ENCODE measurements around the gene PPP1R12B. TPM values are rescaled to one million over a fixed set of nuclear protein-coding genes. Genes with fewer than 3 reads are reported as not detected.
"Not testable (repeated sequence)": the region's sequence is repeated elsewhere in the genome, so short reads cannot be mapped to it uniquely, and the experiment has no call there.

PPP1R12B gene
- total RNA-seq, 5 donors from 2014 or later (not counting 1 experiment from before 2014, with no cell fraction given): 24.3 to 40.9 (median 27.0) TPM

GRCh38 chr1:202521484-202521883 is 173.0 kb downstream of the PPP1R12B start:
- H3K27me3 ChIP-seq (replicated peaks in 1 of 2; ENCODE audit: control insufficient read depth in 2 of 2, extremely low read depth in 1 of 2, insufficient read depth in 2 of 2, low read length in 1 of 2); H3K9me3 ChIP-seq; CTCF ChIA-PET; POLR2A ChIA-PET; H3K36me3 ChIP-seq (ENCODE audit: control insufficient read depth in 2 of 2, extremely low read depth in 1 of 2, insufficient read depth in 1 of 2, low read length in 1 of 2); H3K27me3 Mint-ChIP-seq; H3K4me3 Mint-ChIP-seq; H3K9me3 Mint-ChIP-seq; H3K4me1 Mint-ChIP-seq; ATAC-seq (replicated peaks in 1 of 4); H3K27ac ChIP-seq (ENCODE audit: low read length); H3K27ac Mint-ChIP-seq; H3K4me1 ChIP-seq (ENCODE audit: control insufficient read depth in 1 of 2, extremely low read depth in 1 of 2, insufficient read depth in 2 of 2, low read length in 2 of 2); DNase-seq; H3K4me3 ChIP-seq (ENCODE audit: control insufficient read depth in 1 of 2, extremely low read depth in 1 of 2, low read length in 1 of 2): not testable (repeated sequence)
- no CpG with 5 or more reads among the region's 1 CpG for WGBS (ENCODE audit: insufficient coverage)
- H3K36me3 Mint-ChIP-seq: peaks cover 43% of the 10 kb centered on the region

DNA sequence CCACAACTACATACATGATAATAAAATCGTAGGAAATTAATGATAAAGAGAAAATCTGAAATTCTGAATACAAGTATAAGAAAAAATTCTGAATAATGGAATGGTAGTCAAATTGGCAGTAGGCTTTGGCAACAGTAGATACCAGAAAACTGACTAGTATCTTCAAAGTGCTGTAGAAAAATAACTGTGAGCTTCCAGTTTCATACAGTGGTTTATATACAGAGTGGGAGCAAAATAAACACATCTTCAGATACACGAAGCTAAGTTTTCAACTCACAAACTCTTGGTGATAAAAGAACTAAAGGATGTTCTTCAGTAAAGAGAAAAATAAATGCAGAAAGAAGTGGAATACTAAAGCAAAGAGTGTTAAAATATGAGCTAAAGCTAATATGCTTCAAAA is 173.4 kb downstream of the PPP1R12B start:
- Mint-ChIP-seq H3K27me3 (no peaks in the 10 kb centered on the region), H3K4me3 (no peak overlapping the region), H3K9me3 (no peaks in the 10 kb centered on the region), H3K36me3 (peaks cover 43% of the 10 kb centered on the region), H3K27ac (no peak overlapping the region), H3K4me1 (no peaks in the 10 kb centered on the region)
- Histone ChIP-seq H3K4me3 (ENCODE audit: control insufficient read depth in 1 of 2, extremely low read depth in 1 of 2, low read length in 1 of 2) (no peak overlapping the region), H3K27ac (ENCODE audit: low read length) (no peak overlapping the region), H3K27me3 (replicated peaks in 1 of 2; ENCODE audit: control insufficient read depth in 2 of 2, extremely low read depth in 1 of 2, insufficient read depth in 2 of 2, low read length in 1 of 2) (no peaks in the 10 kb centered on the region), H3K36me3 (ENCODE audit: control insufficient read depth in 2 of 2, extremely low read depth in 1 of 2, insufficient read depth in 1 of 2, low read length in 1 of 2) (no peaks in the 10 kb centered on the region), H3K4me1 (ENCODE audit: control insufficient read depth in 1 of 2, extremely low read depth in 1 of 2, insufficient read depth in 2 of 2, low read length in 2 of 2) (no peaks in the 10 kb centered on the region), H3K9me3 (no peaks in the 10 kb centered on the region)
- POLR2A ChIA-PET: no interaction called here
- DNase-seq: no peak
- no peak for ATAC-seq (replicated peaks in 1 of 4)
- no CpG with 5 or more reads among the region's 2 CpGs for WGBS (ENCODE audit: insufficient coverage)
- CTCF ChIA-PET: no interaction called here

GRCh38 chr1:202526056-202526455 is 177.6 kb downstream of the PPP1R12B start:
- 70% methylated on average over 1 of the region's 1 CpG for WGBS (ENCODE audit: insufficient coverage)
- ATAC-seq (replicated peaks in 1 of 4); H3K27ac ChIP-seq (ENCODE audit: low read length); H3K4me3 ChIP-seq (ENCODE audit: control insufficient read depth in 1 of 2, extremely low read depth in 1 of 2, low read length in 1 of 2); H3K27me3 Mint-ChIP-seq; H3K27ac Mint-ChIP-seq; H3K4me3 Mint-ChIP-seq; CTCF ChIA-PET; H3K9me3 Mint-ChIP-seq; H3K36me3 ChIP-seq (ENCODE audit: control insufficient read depth in 2 of 2, extremely low read depth in 1 of 2, insufficient read depth in 1 of 2, low read length in 1 of 2); DNase-seq; H3K9me3 ChIP-seq; H3K27me3 ChIP-seq (replicated peaks in 1 of 2; ENCODE audit: control insufficient read depth in 2 of 2, extremely low read depth in 1 of 2, insufficient read depth in 2 of 2, low read length in 1 of 2); H3K4me1 Mint-ChIP-seq; H3K4me1 ChIP-seq (ENCODE audit: control insufficient read depth in 1 of 2, extremely low read depth in 1 of 2, insufficient read depth in 2 of 2, low read length in 2 of 2): not testable (repeated sequence)
- peaks cover 24% of the 10 kb centered on the region for H3K36me3 Mint-ChIP-seq
- POLR2A ChIA-PET: interaction anchor here in 1 of 2 donors (0.6 kb wide), 1 partner anchor 238 kb away, joined by 10 read pairs; no protein-coding TSS in a partner anchor

DNA sequence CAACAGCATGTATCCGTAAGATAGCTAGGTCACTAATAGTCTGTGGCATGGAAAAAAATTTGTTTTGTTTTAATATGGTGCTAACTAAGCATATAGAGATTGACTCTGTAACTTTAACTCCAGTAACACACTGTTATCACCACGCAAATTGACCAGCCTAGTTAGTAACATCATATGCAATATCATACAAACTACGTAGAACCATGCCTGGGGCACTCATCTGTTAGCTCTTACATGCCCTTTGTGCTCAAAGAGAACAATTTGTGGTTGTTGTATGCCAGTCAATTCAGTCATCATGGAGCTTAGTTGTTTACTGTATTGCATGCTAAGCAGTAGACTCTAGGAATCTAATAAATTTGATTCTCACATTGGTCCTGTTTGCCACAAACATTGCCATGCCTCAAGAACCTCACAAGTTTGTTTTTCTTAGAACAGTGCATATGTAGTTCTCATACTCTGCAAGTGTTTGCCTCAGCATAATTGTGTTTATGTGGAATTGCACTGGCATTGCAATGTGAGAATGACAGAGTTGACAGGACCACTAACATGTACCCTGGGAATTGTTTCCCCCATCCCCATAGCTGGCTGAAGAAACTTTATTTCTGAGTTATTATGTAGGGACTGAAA is 179.7 kb downstream of the PPP1R12B start:
- CTCF ChIA-PET: interaction anchor here in 1 of 2 donors (0.6 kb wide), 1 partner anchor 472 kb away, joined by 3 read pairs; no protein-coding TSS in a partner anchor
- H3K9me3 ChIP-seq; H3K27me3 ChIP-seq (replicated peaks in 1 of 2; ENCODE audit: control insufficient read depth in 2 of 2, extremely low read depth in 1 of 2, insufficient read depth in 2 of 2, low read length in 1 of 2); H3K9me3 Mint-ChIP-seq; H3K4me3 Mint-ChIP-seq; H3K27ac Mint-ChIP-seq; H3K4me1 ChIP-seq (ENCODE audit: control insufficient read depth in 1 of 2, extremely low read depth in 1 of 2, insufficient read depth in 2 of 2, low read length in 2 of 2); H3K36me3 ChIP-seq (ENCODE audit: control insufficient read depth in 2 of 2, extremely low read depth in 1 of 2, insufficient read depth in 1 of 2, low read length in 1 of 2); H3K27ac ChIP-seq (ENCODE audit: low read length); H3K4me3 ChIP-seq (ENCODE audit: control insufficient read depth in 1 of 2, extremely low read depth in 1 of 2, low read length in 1 of 2); H3K27me3 Mint-ChIP-seq; ATAC-seq (replicated peaks in 1 of 4); POLR2A ChIA-PET; DNase-seq; H3K4me1 Mint-ChIP-seq: not testable (repeated sequence)
- H3K36me3 Mint-ChIP-seq: peaks cover 15% of the 10 kb centered on the region
- WGBS (ENCODE audit: insufficient coverage): no CpG with 5 or more reads among the region's 3 CpGs

DNA sequence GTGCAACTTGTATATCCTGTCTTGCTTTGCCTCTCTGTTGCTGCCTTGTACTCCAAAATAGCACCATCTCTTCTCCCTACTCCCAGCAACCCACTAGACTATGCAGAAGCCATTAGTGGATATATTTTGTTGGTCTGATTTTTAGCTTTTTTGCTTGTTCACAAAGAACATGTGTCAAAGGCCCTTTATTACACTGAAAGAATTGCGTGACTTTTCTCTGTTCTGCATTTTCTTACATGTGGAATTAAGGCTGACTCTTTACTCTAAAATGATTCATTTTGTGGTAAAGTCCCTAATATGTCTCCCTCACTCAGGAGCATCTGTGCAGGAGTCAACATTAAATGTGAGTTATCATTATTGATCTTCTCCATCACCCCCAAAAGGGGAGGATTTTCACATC is 182.2 kb downstream of the PPP1R12B start:
- H3K4me1 Mint-ChIP-seq; H3K36me3 ChIP-seq (ENCODE audit: control insufficient read depth in 2 of 2, extremely low read depth in 1 of 2, insufficient read depth in 1 of 2, low read length in 1 of 2); POLR2A ChIA-PET; H3K36me3 Mint-ChIP-seq; H3K27ac ChIP-seq (ENCODE audit: low read length); H3K4me1 ChIP-seq (ENCODE audit: control insufficient read depth in 1 of 2, extremely low read depth in 1 of 2, insufficient read depth in 2 of 2, low read length in 2 of 2); H3K4me3 ChIP-seq (ENCODE audit: control insufficient read depth in 1 of 2, extremely low read depth in 1 of 2, low read length in 1 of 2); H3K27me3 ChIP-seq (replicated peaks in 1 of 2; ENCODE audit: control insufficient read depth in 2 of 2, extremely low read depth in 1 of 2, insufficient read depth in 2 of 2, low read length in 1 of 2); H3K27me3 Mint-ChIP-seq; CTCF ChIA-PET; H3K27ac Mint-ChIP-seq; H3K9me3 ChIP-seq; H3K4me3 Mint-ChIP-seq; H3K9me3 Mint-ChIP-seq; DNase-seq; ATAC-seq (replicated peaks in 1 of 4): not testable (repeated sequence)
- WGBS (ENCODE audit: insufficient coverage): no CpG with 5 or more reads among the region's 1 CpG

- no peak overlapping the region for H3K27ac ChIP-seq (ENCODE audit: low read length)
- no peaks in the 10 kb centered on the region for H3K9me3 ChIP-seq
- no peak overlapping the region for H3K4me3 ChIP-seq (ENCODE audit: control insufficient read depth in 1 of 2, extremely low read depth in 1 of 2, low read length in 1 of 2)
- no peaks in the 10 kb centered on the region for H3K36me3 ChIP-seq (ENCODE audit: control insufficient read depth in 2 of 2, extremely low read depth in 1 of 2, insufficient read depth in 1 of 2, low read length in 1 of 2)
- Mint-ChIP-seq H3K36me3 (no peaks in the 10 kb centered on the region), H3K4me3 (no peak overlapping the region), H3K27me3 (no peaks in the 10 kb centered on the region), H3K9me3 (no peaks in the 10 kb centered on the region), H3K27ac (no peak overlapping the region), H3K4me1 (no peaks in the 10 kb centered on the region)
- WGBS (ENCODE audit: insufficient coverage): no CpG with 5 or more reads among the region's 1 CpG
- ATAC-seq (replicated peaks in 1 of 4) (no peak), DNase-seq (no peak)
- H3K4me1 ChIP-seq (ENCODE audit: control insufficient read depth in 1 of 2, extremely low read depth in 1 of 2, insufficient read depth in 2 of 2, low read length in 2 of 2): no peaks in the 10 kb centered on the region
- no peaks in the 10 kb centered on the region for H3K27me3 ChIP-seq (replicated peaks in 1 of 2; ENCODE audit: control insufficient read depth in 2 of 2, extremely low read depth in 1 of 2, insufficient read depth in 2 of 2, low read length in 1 of 2)
- POLR2A ChIA-PET: no interaction called here
- CTCF ChIA-PET: no interaction called here
Observed at GRCh38 chr1:202531472-202531811, 182.9 kb downstream of the PPP1R12B start.

Measured in T-cell (primary cell).